Measurements from ENCODE around the gene LCE4A. TPM values are rescaled to one million over a fixed set of nuclear protein-coding genes. Genes with fewer than 3 reads are reported as not detected.

Gene LCE4A
- total RNA-seq, 1 donor from 2014 or later: not detected

DNA sequence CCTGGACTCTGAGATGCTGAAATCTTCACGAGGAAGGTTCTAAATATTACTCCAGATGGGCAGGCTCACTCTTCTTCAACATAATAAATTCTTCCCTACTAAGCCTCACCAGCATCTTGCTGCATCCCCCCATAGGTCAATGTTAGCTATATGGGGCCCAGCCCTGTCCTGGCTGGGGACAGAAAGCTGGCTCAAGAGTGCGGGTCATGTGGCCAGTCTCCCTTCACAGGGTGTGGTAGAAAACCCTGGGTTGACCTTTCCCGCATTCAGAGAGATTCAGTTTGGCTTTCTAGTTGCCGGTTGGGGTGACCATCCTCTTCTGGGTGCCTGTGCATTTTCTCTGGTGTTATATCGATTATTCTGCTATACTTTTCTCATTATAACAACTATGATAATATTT lies 30.0 kb downstream of the LCE4A start:
- H3K27ac Mint-ChIP-seq (ENCODE audit: unreplicated experiment): no peak overlapping the region
- TF ChIP-seq CTCF (IDR thresholded peaks at IDR 0.05): no peak
- peaks cover 30% of the 10 kb centered on the region for H3K9me3 Mint-ChIP-seq (ENCODE audit: unreplicated experiment)
- DNase-seq (ENCODE audit: extremely low spot score, unreplicated experiment): no peak
- no peaks in the 10 kb centered on the region for H3K36me3 Mint-ChIP-seq (ENCODE audit: unreplicated experiment)
- no peak overlapping the region for H3K4me3 Mint-ChIP-seq (ENCODE audit: unreplicated experiment)
- no peaks in the 10 kb centered on the region for H3K27me3 Mint-ChIP-seq (ENCODE audit: unreplicated experiment)
- no peaks in the 10 kb centered on the region for H3K4me1 Mint-ChIP-seq (ENCODE audit: unreplicated experiment)

- TF ChIP-seq CTCF (IDR thresholded peaks at IDR 0.05): no peak
- Mint-ChIP-seq H3K27ac (ENCODE audit: unreplicated experiment) (no peak overlapping the region), H3K36me3 (ENCODE audit: unreplicated experiment) (no peaks in the 10 kb centered on the region), H3K4me1 (ENCODE audit: unreplicated experiment) (no peaks in the 10 kb centered on the region), H3K9me3 (ENCODE audit: unreplicated experiment) (peaks cover 29% of the 10 kb centered on the region), H3K27me3 (ENCODE audit: unreplicated experiment) (no peaks in the 10 kb centered on the region), H3K4me3 (ENCODE audit: unreplicated experiment) (no peak overlapping the region)
- DNase-seq (ENCODE audit: extremely low spot score, unreplicated experiment): no peak
Observed at GRCh38 chr1:152739841-152740240, 31.9 kb downstream of the LCE4A start.

DNA sequence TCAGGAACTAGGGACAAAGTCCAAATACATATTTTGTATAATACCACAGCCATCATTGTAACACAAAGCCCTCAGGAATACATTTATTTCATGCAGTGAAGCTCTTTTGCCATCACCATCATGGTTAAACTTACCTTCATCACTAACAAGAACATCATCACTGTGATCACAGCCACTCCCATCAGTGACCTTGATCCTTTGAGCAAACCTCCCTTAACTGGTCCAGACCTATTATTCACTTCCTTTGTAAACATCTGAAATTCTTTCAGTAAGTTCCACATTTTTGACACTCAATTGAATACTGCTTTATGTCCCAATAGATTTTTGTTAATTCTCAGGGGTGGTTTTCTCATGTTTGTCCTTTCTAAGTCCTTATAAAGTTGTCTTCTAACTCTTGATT lies 33.7 kb downstream of the LCE4A start:
- H3K27me3 Mint-ChIP-seq (ENCODE audit: unreplicated experiment): no peaks in the 10 kb centered on the region
- no peaks in the 10 kb centered on the region for H3K36me3 Mint-ChIP-seq (ENCODE audit: unreplicated experiment)
- H3K9me3 Mint-ChIP-seq (ENCODE audit: unreplicated experiment): peaks cover 23% of the 10 kb centered on the region
- TF ChIP-seq CTCF (IDR thresholded peaks at IDR 0.05): no peak
- no peak overlapping the region for H3K27ac Mint-ChIP-seq (ENCODE audit: unreplicated experiment)
- DNase-seq (ENCODE audit: extremely low spot score, unreplicated experiment): no peak
- H3K4me3 Mint-ChIP-seq (ENCODE audit: unreplicated experiment): no peak overlapping the region
- H3K4me1 Mint-ChIP-seq (ENCODE audit: unreplicated experiment): no peaks in the 10 kb centered on the region

GRCh38 chr1:152743371-152744145 lies 35.6 kb downstream of the LCE4A start:
- no peak for DNase-seq (ENCODE audit: extremely low spot score, unreplicated experiment)
- Mint-ChIP-seq H3K36me3 (ENCODE audit: unreplicated experiment) (no peaks in the 10 kb centered on the region), H3K4me1 (ENCODE audit: unreplicated experiment) (no peaks in the 10 kb centered on the region), H3K27me3 (ENCODE audit: unreplicated experiment) (no peaks in the 10 kb centered on the region), H3K9me3 (ENCODE audit: unreplicated experiment) (peaks cover 19% of the 10 kb centered on the region), H3K27ac (ENCODE audit: unreplicated experiment) (no peak overlapping the region), H3K4me3 (ENCODE audit: unreplicated experiment) (no peak overlapping the region)
- TF ChIP-seq CTCF (IDR thresholded peaks at IDR 0.05): no peak

DNA sequence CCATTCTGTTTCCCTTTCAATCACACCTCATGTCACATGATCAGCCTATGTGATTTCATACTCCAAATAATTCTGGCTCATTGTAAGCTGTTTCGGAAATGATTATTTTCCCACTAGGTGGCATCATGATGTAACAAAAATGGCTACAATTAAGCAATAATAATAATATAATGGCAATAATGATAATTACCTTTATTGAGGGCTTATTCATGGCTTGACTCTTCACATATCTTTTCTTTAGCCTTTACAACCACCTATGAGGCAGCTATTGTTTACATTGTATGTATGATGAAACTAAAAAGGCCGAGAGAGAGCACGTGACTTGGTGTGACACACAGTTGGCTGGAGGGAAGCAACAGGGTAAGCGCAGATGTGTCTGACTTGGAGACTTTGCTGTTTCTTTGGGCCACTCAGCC lies 37.3 kb downstream of the LCE4A start:
- TF ChIP-seq CTCF (IDR thresholded peaks at IDR 0.05): no peak
- DNase-seq (ENCODE audit: extremely low spot score, unreplicated experiment): no peak
- H3K9me3 Mint-ChIP-seq (ENCODE audit: unreplicated experiment): peaks cover 14% of the 10 kb centered on the region

More for the DNA sequence above, 37.3 kb downstream of the LCE4A start:
- Mint-ChIP-seq H3K27ac (ENCODE audit: unreplicated experiment) (no peak overlapping the region), H3K4me3 (ENCODE audit: unreplicated experiment) (no peak overlapping the region), H3K36me3 (ENCODE audit: unreplicated experiment) (no peaks in the 10 kb centered on the region), H3K4me1 (ENCODE audit: unreplicated experiment) (no peaks in the 10 kb centered on the region), H3K27me3 (ENCODE audit: unreplicated experiment) (no peaks in the 10 kb centered on the region)

Data from osteocyte (in vitro differentiated cells).